H1 (cell line): ENCODE measurements around the gene NECTIN1.

Experiments
- ATF2 ChIP-seq: IDR thresholded peaks from 2 replicates; pipeline ENCODE4 v1.6.1; 2012; ENCODE audit warnings: low read length, inconsistent platforms
- BACH1 ChIP-seq: IDR thresholded peaks from 2 replicates; pipeline ENCODE4 v1.6.1; 2012; ENCODE audit warnings: low read length, improper control_type of control experiment
- CTCF ChIP-seq, 3 experiments: IDR thresholded peaks; 1 replicate in 2 of 3; 2 replicates in 1 of 3; pipeline versions ENCODE4 v1.5.1 to v1.6.1; 2011; ENCODE audit warnings: low read length in 3 of 3, mild to moderate bottlenecking in 3 of 3, inconsistent platforms in 2 of 3, low read depth in 1 of 3, moderate library complexity in 1 of 3; ENCODE audit not compliant: insufficient read depth in 1 of 3; ENCODE audit errors: control extremely low read depth in 1 of 3
- EP300 ChIP-seq, 2 experiments: IDR thresholded peaks; 1 replicate in 1 of 2; 2 replicates in 1 of 2; pipeline ENCODE4 v1.6.1; 2011 to 2012; ENCODE audit warnings: low read depth in 2 of 2, low read length in 2 of 2, mild to moderate bottlenecking in 2 of 2, borderline replicate concordance in 1 of 2, inconsistent platforms in 1 of 2, moderate library complexity in 1 of 2
- GTF2F1 ChIP-seq: IDR thresholded peaks from 2 replicates; pipeline ENCODE4 v1.6.1; 2012; ENCODE audit warnings: low read depth, low read length, improper control_type of control experiment, borderline replicate concordance
- POLR2A ChIP-seq, 2 experiments: IDR thresholded peaks; 1 replicate in 1 of 2; 2 replicates in 1 of 2; pipeline ENCODE4 v1.6.1; 2011; ENCODE audit warnings: low read depth in 2 of 2, low read length in 2 of 2, mild to moderate bottlenecking in 2 of 2; ENCODE audit errors: control extremely low read depth in 1 of 2
- POLR2AphosphoS5 ChIP-seq: IDR thresholded peaks from 2 replicates; pipeline ENCODE4 v1.6.1; 2011; ENCODE audit warnings: low read depth, low read length
- RAD21 ChIP-seq, 2 experiments: IDR thresholded peaks in 1 of 2; conservative IDR thresholded peaks in 1 of 2; 2 replicates each; pipeline ENCODE4 v1.6.1; 2011; ENCODE audit warnings: low read depth in 2 of 2, low read length in 2 of 2, improper control_type of control experiment in 1 of 2, inconsistent platforms in 1 of 2, mild to moderate bottlenecking in 1 of 2, moderate library complexity in 1 of 2
- RBBP5 ChIP-seq: IDR thresholded peaks from 2 replicates; pipeline ENCODE4 v1.7.1; 2012; ENCODE audit warnings: low read depth, mild to moderate bottlenecking, inconsistent platforms, low read length, moderate library complexity, borderline replicate concordance
- TEAD4 ChIP-seq: IDR thresholded peaks from 2 replicates; pipeline ENCODE4 v1.6.1; 2012; ENCODE audit warnings: low read depth, low read length, inconsistent platforms, mixed read lengths

GRCh38 chr11:119643212-119643875, 85.7 kb downstream of the NECTIN1 start:
- TF ChIP-seq GTF2F1 (no peak), EP300 (IDR thresholded peaks at IDR 0.05; ENCODE audit: borderline replicate concordance in 1 of 2, low read depth in 2 of 2, low read length in 2 of 2) (no peak), POLR2AphosphoS5 (no peak), BACH1 (no peak), POLR2A (IDR thresholded peaks at IDR 0.05; ENCODE audit: control extremely low read depth in 1 of 2, low read depth in 2 of 2, low read length in 2 of 2) (no peak), RBBP5 (no peak), TEAD4 (no peak), ATF2 (no peak), CTCF (IDR thresholded peaks at IDR 0.05; ENCODE audit: control extremely low read depth in 1 of 3, insufficient read depth in 1 of 3, low read depth in 1 of 3, low read length in 3 of 3) (no peak), RAD21 (IDR thresholded peaks at IDR 0.05 in 1 of 2, conservative IDR thresholded peaks at IDR 0.05 in 1 of 2; ENCODE audit: low read depth in 2 of 2, low read length in 2 of 2) (no peak)
